A549 (cell line): Measurements from ENCODE around the gene TRA2B. TPM values are rescaled to one million over a fixed set of nuclear protein-coding genes. Genes with fewer than 3 reads are reported as not detected.
A peak's percentile ranks its signal among the peaks of the same experiment; 100 is the strongest.

ENCODE experiments used
- ATAC-seq, 2 experiments: fragments of 200-7000 bp in 1 of 2; fragments of >200 bp in 1 of 2; cut with Nextera tagmentation in 1 of 2; cut with Tn5 transposase in 1 of 2; 3 replicates each; pipeline versions ENCODE4 v1.8.0 to v1.9.1; 2018 to 2020; ENCODE audit warnings: mild to moderate bottlenecking in 1 of 2, moderate library complexity in 1 of 2
- CTCF ChIA-PET: fragments of 300-600 bp; sonication (Branson Sonifier 250); formaldehyde crosslinking; extraction: SDS; loops from one replicate; lab custom pipeline; 2021; ENCODE audit warnings: antibody characterized with exemption, inconsistent platforms; lab: Yijun Ruan, JAX
- POLR2A ChIA-PET: fragments of 350-600 bp; formaldehyde crosslinking; extraction: SDS; loops from one replicate; lab custom pipeline; 2021; ENCODE audit warnings: antibody characterized with exemption, inconsistent platforms; lab: Yijun Ruan, JAX
- DNase-seq, 2 experiments: peaks; one replicate each; pipeline versions ENCODE4 v3.0.0 to v3.0.0-alpha.2; 2011 to 2016; ENCODE audit warnings: low read depth in 1 of 2, low spot score in 1 of 2
- FAIRE-seq: peaks from 2 replicates; lab custom pipeline; 2011; peaks lifted over from hg19 to GRCh38; lab: Jason Lieb, UNC
- H3K27ac ChIP-seq, 2 experiments: fragments of >200 bp; sonication (Bioruptor Twin); formaldehyde crosslinking; 3 replicates each; pipeline ENCODE4 v1.5.1; 2016 to 2017
- H3K4me1 ChIP-seq: fragments of >200 bp; sonication (Bioruptor Twin); formaldehyde crosslinking; 3 replicates; pipeline ENCODE4 v1.6.1; 2016
- H3K4me2 ChIP-seq: fragments of >200 bp; sonication (Bioruptor Twin); formaldehyde crosslinking; 3 replicates; pipeline ENCODE4 v1.6.1; 2016
- H3K4me3 ChIP-seq: fragments of >200 bp; sonication (Bioruptor Twin); formaldehyde crosslinking; 3 replicates; pipeline ENCODE4 v1.5.1; 2016
- H3K9me3 ChIP-seq: fragments of >200 bp; sonication (Bioruptor Twin); formaldehyde crosslinking; 3 replicates; pipeline ENCODE4 v1.6.1; 2016
- CBX8 ChIP-seq: fragments of 200-600 bp; sonication (generic); IDR thresholded peaks from 2 replicates; pipeline ENCODE4 v1.6.1; 2016
- EHMT2 ChIP-seq: fragments of 200-600 bp; sonication (generic); IDR thresholded peaks from 2 replicates; pipeline ENCODE4 v1.6.1; 2016; ENCODE audit warnings: antibody characterized with exemption, low read depth, mild to moderate bottlenecking, moderate library complexity
- ESRRA ChIP-seq: fragments of 150-350 bp; IDR thresholded peaks from 2 replicates; pipeline ENCODE4 v1.6.1; 2014; ENCODE audit warnings: mild to moderate bottlenecking, low read length, borderline replicate concordance
- HEYL ChIP-seq: fragments of 250-450 bp; sonication (Bioruptor Pico); IDR thresholded peaks from 2 replicates; pipeline ENCODE4 v1.8.0; 2021; ENCODE audit warnings: mild to moderate bottlenecking, moderate library complexity
- JUN ChIP-seq, 2 experiments: fragments of >200 bp; sonication (Bioruptor Twin); formaldehyde crosslinking; IDR thresholded peaks; 2 replicates in 1 of 2; 3 replicates in 1 of 2; pipeline ENCODE4 v1.6.1; 2016 to 2017
- MYC ChIP-seq: IDR thresholded peaks from 2 replicates; pipeline ENCODE4 v1.6.1; 2012; ENCODE audit warnings: mild to moderate bottlenecking, inconsistent platforms, low read length, improper control_type of control experiment, borderline replicate concordance
- POLR2AphosphoS2 ChIP-seq: conservative IDR thresholded peaks from 2 replicates; pipeline ENCODE4 v1.6.1; 2012; ENCODE audit warnings: low read length, improper control_type of control experiment, inconsistent platforms
- RAD21 ChIP-seq, 2 experiments: fragments of >200 bp in 1 of 2; sonication (Bioruptor Twin) in 1 of 2; formaldehyde crosslinking in 1 of 2; IDR thresholded peaks in 1 of 2; conservative IDR thresholded peaks in 1 of 2; 2 replicates in 1 of 2; 3 replicates in 1 of 2; pipeline ENCODE4 v1.6.1; 2012 to 2018; ENCODE audit warnings: inconsistent platforms in 1 of 2
- RCOR1 ChIP-seq: fragments of 150-350 bp; IDR thresholded peaks from 2 replicates; pipeline ENCODE4 v1.6.1; 2014; ENCODE audit warnings: antibody characterized with exemption, low read length, low read depth
- SMC3 ChIP-seq: fragments of >200 bp; sonication (Bioruptor Twin); formaldehyde crosslinking; IDR thresholded peaks from 3 replicates; pipeline ENCODE4 v1.6.1; 2018; ENCODE audit warnings: inconsistent platforms
- SREBF2 ChIP-seq: fragments of 450-650 bp; IDR thresholded peaks from 2 replicates; pipeline ENCODE4 v1.6.1; 2014; ENCODE audit warnings: mild to moderate bottlenecking, moderate library complexity
- TFCP2L1 ChIP-seq: fragments of 250-450 bp; sonication (Bioruptor Pico); IDR thresholded peaks from 2 replicates; pipeline ENCODE4 v1.5.0; 2021; ENCODE audit warnings: mild to moderate bottlenecking
- ZC3H11A ChIP-seq: fragments of 450-650 bp; IDR thresholded peaks from 2 replicates; pipeline ENCODE4 v1.6.1; 2014; ENCODE audit warnings: antibody characterized with exemption, mild to moderate bottlenecking
- WGBS: methylation state at CpG from one replicate; pipeline ENCODE4 v1.1.6; 2017; ENCODE audit errors: missing lambda C conversion rate; 5-methylcytosine and 5-hydroxymethylcytosine counted together
- polyA plus RNA-seq, 4 experiments: library from polyadenylated mRNA; depleted of rRNA in 3 of 4; stranded (reverse); fragments of >200 nt; fragmentation: RNase III in 1 of 4; extraction: RNeasy Plus Mini Kit Qiagen cat#74134 plus additional on column Dnase treatment in 1 of 4; gene quantifications; 2 replicates in 3 of 4; 3 replicates in 1 of 4; pipeline ENCODE4 v1.2.3, GENCODE V29; 2011 to 2017
- TF ChIP-seq, protein P1 (sequence below): fragments of 450-650 bp; IDR thresholded peaks from 2 replicates; pipeline ENCODE4 v1.6.1; 2014; ENCODE audit warnings: antibody characterized with exemption
- TF ChIP-seq, protein P2 (sequence below): fragments of >200 bp; sonication (Bioruptor Twin); formaldehyde crosslinking; IDR thresholded peaks from 3 replicates; pipeline ENCODE4 v1.5.1; 2016

The TRA2B gene
- polyA plus RNA-seq, 2 of the 4 experiments (the other 2 are of a cell fraction): 193 to 273 TPM

DNA sequence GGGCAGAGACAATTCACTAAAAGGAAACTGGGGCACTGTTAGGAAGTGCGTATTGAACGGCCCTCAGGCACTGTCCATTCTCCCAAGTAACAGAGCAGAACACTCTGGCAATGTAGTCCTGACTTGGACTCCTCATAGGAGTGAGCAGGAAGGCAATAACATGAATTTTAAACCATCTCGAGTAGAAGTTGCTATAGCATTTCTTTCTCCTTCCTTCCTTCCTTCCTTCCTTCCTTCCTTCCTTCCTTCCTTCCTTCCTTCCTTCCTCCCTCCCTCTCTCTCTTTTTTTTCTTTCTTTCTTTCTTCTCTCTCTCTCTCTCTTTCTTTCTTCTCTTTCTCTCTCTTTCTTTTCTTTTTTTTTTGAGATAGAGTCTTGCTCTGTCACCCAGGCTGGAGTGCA lies 46.4 kb upstream of the TRA2B start:
- no peak for FAIRE-seq
- Histone ChIP-seq H3K4me3 (no peak overlapping the region), H3K9me3 (no peaks in the 10 kb centered on the region), H3K4me1 (peaks cover 32% of the 10 kb centered on the region), H3K27ac (peak overlapping the region; percentile 16 to 52; a peak in 3 of 6 replicates), H3K4me2 (peak overlapping the region; percentile 52)
- ATAC-seq: peak; percentile 17 to 29; a peak in 4 of 6 replicates
- CTCF ChIA-PET: interaction anchor here (1.6 to 3.5 kb wide), 4 partner anchors 11 to 625 kb away, joined by 5 to 36 read pairs (median 12); no protein-coding TSS in a partner anchor
- TF ChIP-seq, protein P1, sequence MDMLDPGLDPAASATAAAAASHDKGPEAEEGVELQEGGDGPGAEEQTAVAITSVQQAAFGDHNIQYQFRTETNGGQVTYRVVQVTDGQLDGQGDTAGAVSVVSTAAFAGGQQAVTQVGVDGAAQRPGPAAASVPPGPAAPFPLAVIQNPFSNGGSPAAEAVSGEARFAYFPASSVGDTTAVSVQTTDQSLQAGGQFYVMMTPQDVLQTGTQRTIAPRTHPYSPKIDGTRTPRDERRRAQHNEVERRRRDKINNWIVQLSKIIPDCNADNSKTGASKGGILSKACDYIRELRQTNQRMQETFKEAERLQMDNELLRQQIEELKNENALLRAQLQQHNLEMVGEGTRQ: no peak
- no peak for TF ChIP-seq CBX8
- no peak for TF ChIP-seq HEYL (CRISPR knock-in tag)
- TF ChIP-seq SREBF2: no peak
- no peak for DNase-seq
- POLR2A ChIA-PET: interaction anchor here (2.6 kb wide), 1 partner anchor 258 kb away, joined by 9 read pairs; no protein-coding TSS in a partner anchor
- 48% methylated on average over 3 of the region's 3 CpGs for WGBS

DNA sequence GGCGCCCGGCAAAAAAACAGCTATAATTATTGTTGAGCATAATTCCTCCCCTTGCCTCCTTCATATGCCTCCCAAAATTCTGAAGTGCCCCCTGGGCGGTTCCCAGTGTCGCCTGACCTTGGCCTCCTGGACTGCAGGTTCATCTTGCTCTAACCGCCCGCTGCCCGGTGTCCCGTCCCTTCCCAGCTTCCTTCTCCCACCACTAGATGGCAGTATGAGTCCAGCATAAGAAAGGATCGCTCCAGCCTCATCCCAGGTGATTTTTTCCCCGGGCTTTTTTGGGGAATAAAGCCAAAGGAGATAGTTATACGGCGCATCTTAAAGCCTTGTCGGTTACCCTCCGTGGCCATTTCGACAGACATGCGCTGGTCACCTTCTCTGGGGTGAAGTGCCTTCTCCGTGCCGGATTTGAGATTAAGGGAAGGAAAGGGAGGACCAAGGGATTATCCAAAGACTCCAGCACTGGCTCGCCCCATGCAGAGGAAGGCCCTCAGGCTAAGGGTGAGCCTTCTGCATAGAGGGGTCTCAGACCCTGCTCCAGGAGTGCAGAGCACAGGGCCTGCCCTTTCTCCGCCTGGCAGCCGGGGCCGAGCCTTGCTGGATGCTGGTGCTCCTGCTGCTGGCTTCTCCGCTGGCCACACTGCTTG lies 45.8 kb upstream of the TRA2B start:
- ChIA-PET POLR2A (interaction anchor here (0.5 to 2.6 kb wide), 3 partner anchors 10 to 324 kb away, joined by 3 to 9 read pairs (median 4); no protein-coding TSS in a partner anchor), CTCF (interaction anchor here (0.7 to 3.5 kb wide), 38 partner anchors 9 to 634 kb away, joined by 3 to 36 read pairs (median 4); no protein-coding TSS in a partner anchor)
- Histone ChIP-seq H3K27ac (peak overlapping the region in 1 of 2 experiments; percentile 52; a peak in 3 of 6 replicates), H3K9me3 (no peaks in the 10 kb centered on the region), H3K4me1 (peaks cover 32% of the 10 kb centered on the region), H3K4me2 (peak overlapping the region; percentile 52), H3K4me3 (no peak overlapping the region)
- TF ChIP-seq, protein P2, sequence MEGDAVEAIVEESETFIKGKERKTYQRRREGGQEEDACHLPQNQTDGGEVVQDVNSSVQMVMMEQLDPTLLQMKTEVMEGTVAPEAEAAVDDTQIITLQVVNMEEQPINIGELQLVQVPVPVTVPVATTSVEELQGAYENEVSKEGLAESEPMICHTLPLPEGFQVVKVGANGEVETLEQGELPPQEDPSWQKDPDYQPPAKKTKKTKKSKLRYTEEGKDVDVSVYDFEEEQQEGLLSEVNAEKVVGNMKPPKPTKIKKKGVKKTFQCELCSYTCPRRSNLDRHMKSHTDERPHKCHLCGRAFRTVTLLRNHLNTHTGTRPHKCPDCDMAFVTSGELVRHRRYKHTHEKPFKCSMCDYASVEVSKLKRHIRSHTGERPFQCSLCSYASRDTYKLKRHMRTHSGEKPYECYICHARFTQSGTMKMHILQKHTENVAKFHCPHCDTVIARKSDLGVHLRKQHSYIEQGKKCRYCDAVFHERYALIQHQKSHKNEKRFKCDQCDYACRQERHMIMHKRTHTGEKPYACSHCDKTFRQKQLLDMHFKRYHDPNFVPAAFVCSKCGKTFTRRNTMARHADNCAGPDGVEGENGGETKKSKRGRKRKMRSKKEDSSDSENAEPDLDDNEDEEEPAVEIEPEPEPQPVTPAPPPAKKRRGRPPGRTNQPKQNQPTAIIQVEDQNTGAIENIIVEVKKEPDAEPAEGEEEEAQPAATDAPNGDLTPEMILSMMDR: peak; percentile 73
- TF ChIP-seq ESRRA: peak; percentile 65
- no peak for TF ChIP-seq MYC
- TF ChIP-seq RAD21 (conservative IDR thresholded peaks at IDR 0.05 in 1 of 2, IDR thresholded peaks at IDR 0.05 in 1 of 2): peak; percentile 82 to 86
- peak; percentile 70 for TF ChIP-seq SMC3
- no peak for TF ChIP-seq ZC3H11A
- TF ChIP-seq TFCP2L1 (CRISPR knock-in tag): 0 out of 2 replicates have a peak, but pooled peaks have one; percentile 46
- TF ChIP-seq JUN (IDR thresholded peaks at IDR 0.05): peak in 1 of 2 experiments; percentile 25; a peak in 1 of 5 replicates
- TF ChIP-seq EHMT2: no peak
- DNase-seq (peak; percentile 61 to 76), FAIRE-seq (no peak), ATAC-seq (peak; percentile 80)
- 25% methylated on average over 23 of the region's 23 CpGs for WGBS

DNA sequence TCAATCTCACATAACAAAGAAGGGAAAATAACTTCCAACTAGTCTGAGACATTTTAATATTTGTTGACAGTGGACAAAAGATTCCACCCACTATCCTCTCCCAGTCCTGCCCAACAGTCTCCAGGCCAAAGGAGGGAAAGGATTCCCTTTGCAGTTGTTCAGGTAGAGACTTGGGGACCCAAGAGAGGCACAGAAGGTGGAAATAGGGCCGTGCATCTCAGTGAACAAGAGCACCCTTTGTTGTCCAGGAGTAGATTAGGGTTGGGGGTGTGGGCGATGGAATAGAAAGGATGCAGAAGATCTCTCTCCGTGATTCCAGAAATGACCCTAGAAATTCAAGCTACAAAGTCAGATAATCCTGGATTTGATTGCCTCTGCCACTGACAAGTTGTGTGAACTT lies 44.8 kb upstream of the TRA2B start:
- H3K9me3 ChIP-seq: no peaks in the 10 kb centered on the region
- no peak for DNase-seq
- ChIA-PET POLR2A (interaction anchor here (0.6 to 2.6 kb wide), 3 partner anchors 40 to 323 kb away, joined by 3 to 9 read pairs (median 3); no protein-coding TSS in a partner anchor), CTCF (interaction anchor here (0.6 to 3.5 kb wide), 30 partner anchors 9 to 635 kb away, joined by 3 to 36 read pairs (median 4); no protein-coding TSS in a partner anchor)
- H3K4me3 ChIP-seq: no peak overlapping the region
- no peak for ATAC-seq
- H3K4me2 ChIP-seq: no peak overlapping the region
- 56% methylated on average over 3 of the region's 3 CpGs for WGBS
- H3K4me1 ChIP-seq: peaks cover 32% of the 10 kb centered on the region
- TF ChIP-seq RCOR1: no peak
- TF ChIP-seq POLR2AphosphoS2: peak; percentile 92
- TF ChIP-seq, protein P2: no peak
- no peak overlapping the region for H3K27ac ChIP-seq
- no peak for FAIRE-seq
